ENCODE data around the gene MDK.

Gene MDK

GRCh38 chr11:46347637-46348311, 33.7 kb upstream of the MDK start:
- TF ChIP-seq REST (IDR thresholded peaks at IDR 0.05; ENCODE audit: insufficient read depth in 1 of 2, low read depth in 2 of 2, low read length in 2 of 2): no peak
- no peak for TF ChIP-seq FOXP2 (optimal IDR thresholded peaks at IDR 0.05; ENCODE audit: borderline replicate concordance, extremely low read depth, extremely low read length, insufficient read depth)
- no peak for TF ChIP-seq TAF1 (IDR thresholded peaks at IDR 0.05; ENCODE audit: borderline replicate concordance, insufficient read depth, low read length)
- no peak for TF ChIP-seq SIN3A (IDR thresholded peaks at IDR 0.05; ENCODE audit: borderline replicate concordance, insufficient read depth, low read length)
- no peak for TF ChIP-seq POLR2AphosphoS5 (IDR thresholded peaks at IDR 0.05; ENCODE audit: low read depth, low read length)

GRCh38 chr11:46348566-46349401, 32.7 kb upstream of the MDK start:
- TF ChIP-seq FOXP2 (optimal IDR thresholded peaks at IDR 0.05; ENCODE audit: borderline replicate concordance, extremely low read depth, extremely low read length, insufficient read depth): no peak
- no peak for TF ChIP-seq SIN3A (IDR thresholded peaks at IDR 0.05; ENCODE audit: borderline replicate concordance, insufficient read depth, low read length)
- no peak for TF ChIP-seq POLR2AphosphoS5 (IDR thresholded peaks at IDR 0.05; ENCODE audit: low read depth, low read length)
- no peak for TF ChIP-seq TAF1 (IDR thresholded peaks at IDR 0.05; ENCODE audit: borderline replicate concordance, insufficient read depth, low read length)
- TF ChIP-seq REST (IDR thresholded peaks at IDR 0.05; ENCODE audit: insufficient read depth in 1 of 2, low read depth in 2 of 2, low read length in 2 of 2): no peak

- TF ChIP-seq REST (IDR thresholded peaks at IDR 0.05; ENCODE audit: insufficient read depth in 1 of 2, low read depth in 2 of 2, low read length in 2 of 2) (no peak), POLR2AphosphoS5 (IDR thresholded peaks at IDR 0.05; ENCODE audit: low read depth, low read length) (no peak), FOXP2 (optimal IDR thresholded peaks at IDR 0.05; ENCODE audit: borderline replicate concordance, extremely low read depth, extremely low read length, insufficient read depth) (no peak), SIN3A (IDR thresholded peaks at IDR 0.05; ENCODE audit: borderline replicate concordance, insufficient read depth, low read length) (no peak), TAF1 (IDR thresholded peaks at IDR 0.05; ENCODE audit: borderline replicate concordance, insufficient read depth, low read length) (no peak)
These were observed 30.8 kb upstream of the MDK start for GRCh38 chr11:46350695-46351094.

- TF ChIP-seq POLR2AphosphoS5 (IDR thresholded peaks at IDR 0.05; ENCODE audit: low read depth, low read length) (no peak), SIN3A (IDR thresholded peaks at IDR 0.05; ENCODE audit: borderline replicate concordance, insufficient read depth, low read length) (no peak), REST (IDR thresholded peaks at IDR 0.05; ENCODE audit: insufficient read depth in 1 of 2, low read depth in 2 of 2, low read length in 2 of 2) (no peak), FOXP2 (optimal IDR thresholded peaks at IDR 0.05; ENCODE audit: borderline replicate concordance, extremely low read depth, extremely low read length, insufficient read depth) (no peak), TAF1 (IDR thresholded peaks at IDR 0.05; ENCODE audit: borderline replicate concordance, insufficient read depth, low read length) (no peak)
These were observed 30.3 kb upstream of the MDK start for GRCh38 chr11:46351148-46351547.

Data from PFSK-1 (cell line).